GM04503 (cell line): ENCODE measurements around the gene ANKDD1A.

Experiments used
- DNase-seq: peaks from one replicate; pipeline ENCODE4 v3.0.0-alpha.2; 2012; ENCODE audit warnings: low read depth

Gene ANKDD1A

DNA sequence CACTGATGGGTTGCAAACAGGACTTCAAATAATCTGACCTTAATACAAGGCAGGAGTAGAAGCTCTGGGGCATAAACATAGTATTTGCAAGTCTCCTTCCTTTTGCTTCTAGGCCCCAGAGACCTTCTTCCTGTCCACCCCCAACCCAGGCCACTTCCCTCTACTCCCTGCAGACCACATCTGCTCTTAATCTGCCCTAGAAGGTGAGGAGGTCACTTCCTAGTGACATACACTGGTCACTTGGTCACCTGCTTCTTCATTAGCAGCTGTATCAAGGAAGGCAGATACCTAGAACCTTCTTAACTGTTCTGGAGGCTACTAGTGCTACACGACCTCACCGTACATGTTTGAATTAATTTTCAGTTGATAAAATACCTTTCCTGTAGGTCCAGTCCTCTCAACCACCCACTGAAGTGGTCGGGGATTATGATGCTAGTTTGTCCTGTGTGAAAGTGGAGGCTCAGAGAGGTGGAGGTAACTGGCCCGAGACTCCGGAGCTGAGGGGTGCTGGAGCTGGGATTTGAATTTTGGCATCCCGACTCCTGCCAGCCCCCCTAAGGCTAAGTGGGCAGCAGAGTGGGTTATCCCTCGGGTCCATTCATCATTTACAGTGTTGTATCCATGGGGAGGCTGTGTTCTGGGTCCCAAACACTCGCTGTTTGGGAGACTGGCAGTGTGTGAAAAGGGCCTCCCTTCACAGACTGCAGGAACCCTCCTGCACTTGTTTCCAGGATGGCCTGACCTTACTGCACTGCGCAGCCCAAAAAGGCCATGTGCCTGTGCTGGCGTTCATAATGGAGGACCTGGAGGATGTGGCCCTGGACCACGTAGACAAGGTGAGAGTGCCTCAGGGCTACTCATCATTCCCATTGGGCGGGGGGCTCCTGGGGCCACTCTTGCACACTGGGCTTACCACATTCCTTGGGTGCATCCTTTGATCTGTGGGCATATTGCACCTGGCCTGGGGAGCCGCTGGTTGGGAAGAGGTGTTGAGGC, 13.9 kb downstream of the ANKDD1A start:
- DNase-seq, result no peak

GRCh38 chr15:64926661-64927060, 15.0 kb downstream of the ANKDD1A start:
- no peak for DNase-seq

DNA sequence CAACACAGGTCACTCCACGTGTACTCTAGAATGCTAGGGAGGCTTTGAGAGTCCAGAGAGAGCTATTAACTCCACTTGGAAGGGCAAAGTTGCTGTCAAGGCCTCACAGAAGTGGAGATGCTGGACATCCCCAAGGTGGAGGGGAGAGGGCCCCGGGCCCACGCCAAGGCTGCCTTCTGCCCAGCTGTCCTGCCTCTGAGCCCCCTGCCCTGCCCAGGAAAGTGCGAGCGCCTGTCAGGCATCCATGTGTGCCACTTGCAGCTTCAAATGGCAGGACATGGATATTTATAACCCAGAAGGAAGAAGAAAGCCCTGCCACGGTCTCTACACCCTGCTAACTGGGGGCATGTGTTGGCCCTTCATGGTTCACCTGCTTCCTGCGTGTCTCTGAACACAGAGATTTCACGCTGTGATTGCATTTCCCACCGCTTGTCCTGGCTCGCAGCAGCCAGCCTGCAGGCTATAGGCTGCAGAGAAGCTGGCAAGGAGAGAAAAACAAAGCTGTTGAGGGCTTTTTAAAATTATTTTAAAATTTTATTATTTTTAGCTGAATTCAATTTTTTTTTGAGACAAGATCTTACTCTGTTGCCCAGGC, 17.0 kb downstream of the ANKDD1A start:
- DNase-seq, result no peak

DNA sequence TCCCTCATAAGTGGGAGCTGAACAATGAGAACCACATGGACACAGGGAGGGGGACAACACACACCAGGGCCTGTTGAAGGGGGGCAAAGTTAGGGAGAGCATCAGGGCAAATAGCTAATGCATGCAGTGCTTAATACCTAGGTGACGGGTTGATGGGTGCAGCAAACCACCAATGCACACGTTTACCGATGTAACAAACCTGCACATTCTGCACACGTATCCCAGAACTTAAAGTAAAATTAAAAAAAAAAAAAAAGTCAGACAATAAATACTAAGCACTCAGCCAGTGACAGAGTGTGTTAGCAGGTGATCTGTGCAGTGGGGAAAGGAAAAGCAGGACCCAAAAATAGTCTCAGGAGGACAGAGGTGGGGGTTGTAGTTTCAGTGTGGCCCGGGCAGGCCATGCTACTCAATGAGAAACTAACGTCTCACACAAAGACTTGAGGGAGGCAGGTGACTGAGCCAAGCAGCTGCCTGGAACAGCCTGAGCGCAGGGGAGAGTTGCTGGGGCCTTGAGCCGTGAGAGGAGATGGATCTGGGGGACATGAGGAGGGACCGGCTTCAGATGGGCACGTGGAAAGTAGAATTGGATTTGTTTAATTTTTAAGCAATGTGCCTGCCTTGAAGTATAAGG, 18.4 kb downstream of the ANKDD1A start:
- DNase-seq, result no peak

GRCh38 chr15:64930778-64931371, 19.2 kb downstream of the ANKDD1A start:
- DNase-seq, result no peak

DNA sequence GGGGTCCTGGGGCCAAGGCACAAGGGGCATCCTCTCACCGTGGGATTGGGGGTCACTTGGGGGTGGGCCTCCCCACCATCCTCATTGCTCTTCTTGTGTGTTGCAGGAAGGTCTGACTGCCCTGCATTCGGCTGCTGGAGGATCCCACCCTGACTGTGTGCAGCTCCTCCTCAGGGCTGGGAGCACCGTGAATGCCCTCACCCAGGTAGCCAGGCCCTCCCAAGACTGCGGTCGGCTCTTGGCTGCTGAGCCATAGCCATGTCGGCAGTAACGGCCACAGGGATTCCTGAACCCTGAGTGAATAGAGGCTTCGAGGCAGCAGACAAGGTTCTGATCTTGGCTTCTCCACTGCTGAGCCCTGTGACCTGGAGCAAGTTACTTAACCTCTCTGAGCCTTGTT, 19.7 kb downstream of the ANKDD1A start:
- DNase-seq, result no peak

- DNase-seq, result no peak
Measured at GRCh38 chr15:64934023-64934422, 22.3 kb downstream of the ANKDD1A start.

DNA sequence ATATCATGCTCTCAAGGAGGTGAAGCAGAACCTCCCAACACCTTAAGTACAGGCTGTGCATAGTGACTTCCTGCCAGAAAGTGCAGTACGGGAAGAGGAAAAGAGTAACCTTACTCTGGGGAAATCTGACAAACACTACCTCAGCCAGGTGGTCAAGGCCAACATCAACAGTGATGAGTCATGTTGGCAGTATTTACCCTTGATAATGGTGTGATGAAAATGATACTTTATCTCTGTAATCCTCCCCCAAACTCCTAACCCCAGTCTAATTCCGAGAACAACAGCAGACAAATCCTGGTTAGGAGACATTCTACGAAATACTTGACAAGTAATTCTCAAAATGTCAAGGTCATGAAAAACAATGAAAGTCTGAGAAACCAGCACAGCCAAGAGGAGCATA, 26.5 kb downstream of the ANKDD1A start:
- no peak for DNase-seq

DNA sequence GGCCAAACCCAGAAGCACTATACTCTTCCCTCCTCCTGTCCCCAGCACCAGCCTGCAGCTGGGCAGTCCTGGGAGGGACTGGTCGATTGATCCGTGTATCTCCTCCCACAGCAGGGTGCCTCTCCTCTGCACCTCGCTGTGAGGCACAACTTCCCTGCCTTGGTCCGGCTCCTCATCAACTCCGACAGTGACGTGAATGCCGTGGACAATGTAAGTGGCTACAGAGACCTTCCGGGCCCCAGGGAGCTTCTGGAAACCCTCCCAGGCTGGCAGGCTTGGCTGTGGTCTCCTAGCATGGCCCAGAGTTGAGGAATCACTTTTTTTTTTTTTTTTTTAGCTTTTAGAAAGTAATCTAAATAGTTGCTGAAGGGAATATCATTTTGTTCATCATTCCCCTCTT, 30.7 kb downstream of the ANKDD1A start:
- no peak for DNase-seq

DNA sequence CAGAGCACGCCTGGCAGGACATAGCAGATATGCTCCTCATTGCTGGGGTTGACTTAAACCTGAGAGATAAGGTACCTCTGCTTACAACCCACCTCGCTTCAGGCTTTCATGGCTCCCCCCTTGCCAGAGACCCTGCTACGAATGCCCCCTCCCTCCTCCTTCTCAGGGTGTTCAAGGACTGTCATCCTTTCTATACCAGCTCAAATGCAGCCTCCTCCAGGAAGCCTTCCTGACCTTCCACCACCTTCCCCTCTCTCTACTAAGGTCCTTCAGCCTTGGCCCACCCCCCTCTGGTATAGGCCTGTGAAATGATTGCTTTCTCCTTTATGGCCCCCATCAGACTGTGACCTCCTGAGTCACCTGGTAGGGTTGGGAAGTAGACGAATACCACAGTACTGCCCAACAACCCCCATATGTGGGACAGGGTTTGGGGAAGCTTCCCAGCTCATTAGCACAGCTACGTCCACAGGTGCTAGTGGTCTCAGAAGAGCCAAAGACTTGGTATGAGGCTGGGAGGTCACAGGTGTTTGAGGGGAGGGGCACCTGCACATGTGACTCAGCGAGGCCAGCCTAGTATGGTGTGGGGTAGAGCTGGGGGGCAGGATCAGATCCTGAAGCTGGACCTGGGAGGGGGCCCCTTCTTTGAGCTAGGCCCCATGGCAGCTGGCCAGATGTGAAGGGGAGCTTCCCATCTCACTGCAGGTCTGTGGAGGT, 32.0 kb downstream of the ANKDD1A start:
- DNase-seq, result no peak

DNA sequence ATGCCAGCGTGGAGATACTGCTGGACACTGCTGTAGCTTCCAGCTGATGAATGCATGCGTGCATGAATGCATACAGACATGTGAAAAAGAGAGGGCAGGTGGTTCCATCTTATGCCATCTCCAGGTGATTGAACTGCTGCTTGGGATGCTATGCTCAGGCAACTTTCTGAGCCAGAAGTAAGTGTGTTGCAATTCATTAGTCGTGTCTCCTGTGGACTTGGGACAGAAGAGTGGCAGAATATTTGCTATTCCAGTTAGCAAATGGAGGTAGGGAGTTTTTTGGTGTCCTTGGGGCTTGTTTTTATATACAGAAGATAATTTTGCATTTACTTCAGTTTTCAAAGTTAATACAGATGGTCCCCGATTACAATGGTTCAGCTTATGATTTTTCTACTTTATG, 33.3 kb downstream of the ANKDD1A start:
- no peak for DNase-seq

DNA sequence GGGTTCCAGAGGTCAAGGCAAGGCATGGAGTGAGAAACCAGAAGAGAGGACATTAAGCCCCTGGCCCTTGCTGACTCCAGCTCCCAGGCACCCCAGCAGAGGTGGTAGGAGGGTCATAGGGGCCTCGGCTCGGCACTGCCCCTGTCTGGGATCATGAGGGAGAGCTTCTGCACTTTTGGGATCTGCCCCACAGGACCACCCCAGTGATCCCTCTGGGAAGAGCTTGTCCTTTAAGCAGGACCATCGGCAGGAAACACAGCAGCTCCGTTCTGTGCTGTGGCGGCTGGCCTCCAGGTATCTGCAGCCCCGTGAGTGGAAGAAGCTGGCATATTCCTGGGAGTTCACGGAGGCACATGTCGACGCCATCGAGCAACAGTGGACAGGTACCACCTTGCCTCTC, 35.5 kb downstream of the ANKDD1A start:
- DNase-seq, result no peak

GRCh38 chr15:64948916-64949315, 37.2 kb downstream of the ANKDD1A start:
- DNase-seq, result no peak

DNA sequence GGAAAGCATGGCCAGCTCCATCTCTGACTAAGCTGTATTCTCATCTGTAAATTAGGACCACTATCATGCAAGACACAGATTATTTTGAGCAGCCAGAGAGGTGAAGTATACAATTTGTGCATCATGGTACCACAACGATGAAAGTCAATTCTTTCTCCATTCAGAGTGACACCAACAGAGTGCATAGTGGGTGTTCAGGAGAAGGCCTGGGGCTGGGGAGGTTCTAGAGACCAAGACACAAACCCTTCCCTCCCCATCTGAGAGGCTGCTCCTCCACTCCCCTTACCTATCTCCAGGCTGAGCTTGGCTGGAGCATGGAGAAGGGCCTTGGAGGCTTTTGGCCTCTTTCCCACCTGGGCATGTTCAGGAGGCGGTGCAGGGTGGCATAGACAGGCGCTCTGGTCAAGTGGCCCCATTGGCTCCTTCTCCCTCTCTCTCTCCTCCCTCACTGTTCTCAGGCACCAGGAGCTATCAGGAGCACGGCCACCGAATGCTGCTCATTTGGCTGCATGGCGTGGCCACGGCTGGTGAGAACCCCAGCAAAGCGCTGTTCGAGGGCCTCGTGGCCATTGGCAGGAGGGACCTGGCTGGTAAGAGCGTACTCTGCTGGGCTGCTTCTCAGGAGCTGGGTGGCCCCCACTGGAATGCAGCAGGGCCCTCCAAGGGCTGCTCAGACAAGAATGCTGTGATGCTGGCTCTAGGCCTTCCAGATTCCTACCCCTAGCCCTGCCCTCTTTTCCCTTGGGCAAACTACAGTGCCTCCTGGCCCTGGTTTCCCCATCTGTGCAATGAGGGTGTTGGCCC, 37.9 kb downstream of the ANKDD1A start:
- no peak for DNase-seq

DNA sequence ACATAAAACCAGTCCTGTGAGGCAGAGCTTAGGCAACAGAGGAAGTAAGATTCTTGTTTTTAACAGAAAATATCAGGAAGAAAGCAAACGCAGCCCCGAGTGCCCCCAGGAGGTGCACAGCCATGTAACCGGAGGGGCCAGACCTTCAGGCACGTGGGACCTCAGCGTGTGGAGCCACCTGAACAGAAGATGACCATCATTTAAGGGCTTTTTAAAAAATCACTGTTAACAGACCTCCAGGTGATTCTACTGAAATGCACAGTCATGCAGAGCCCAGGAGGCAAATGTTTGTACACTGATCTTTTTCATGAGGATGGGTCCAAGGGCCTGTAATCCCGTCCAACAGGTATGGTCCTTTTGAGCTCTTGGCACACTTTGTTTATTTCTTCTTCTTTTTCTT, 39.2 kb downstream of the ANKDD1A start:
- no peak for DNase-seq

DNA sequence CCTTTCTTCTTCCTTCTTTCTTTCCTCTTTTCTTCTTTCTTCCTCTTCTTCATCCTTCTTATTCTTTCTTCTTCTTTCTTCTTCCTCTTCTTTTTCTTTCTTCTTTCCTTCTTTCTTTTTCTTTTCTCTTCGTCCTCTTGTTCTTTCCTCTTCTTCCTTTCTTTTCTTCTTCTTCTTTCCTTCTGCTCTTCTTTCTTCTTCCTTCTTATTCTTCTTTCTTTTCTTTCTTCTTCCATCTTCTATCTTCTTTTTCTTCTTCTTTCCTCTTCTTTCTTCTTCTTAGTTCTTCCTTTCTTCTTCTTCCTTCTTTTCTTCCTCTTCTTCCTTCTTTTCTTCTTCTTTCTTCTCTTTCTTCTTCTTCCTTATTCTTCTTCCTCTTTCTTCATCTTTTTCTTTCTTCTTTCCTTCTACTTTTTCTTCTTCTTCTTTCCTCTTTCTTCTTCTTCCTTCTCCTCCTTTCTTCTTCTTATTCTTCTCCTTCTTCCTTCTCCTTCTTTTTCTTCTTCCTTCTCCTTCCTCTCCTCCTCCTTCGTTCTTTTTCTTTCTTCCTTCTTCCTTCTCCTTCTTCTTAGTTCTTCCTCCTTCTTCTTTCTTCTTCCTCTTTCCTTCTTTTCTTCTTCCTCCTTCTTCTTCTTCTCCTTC, 40.2 kb downstream of the ANKDD1A start:
- DNase-seq, result no peak

DNA sequence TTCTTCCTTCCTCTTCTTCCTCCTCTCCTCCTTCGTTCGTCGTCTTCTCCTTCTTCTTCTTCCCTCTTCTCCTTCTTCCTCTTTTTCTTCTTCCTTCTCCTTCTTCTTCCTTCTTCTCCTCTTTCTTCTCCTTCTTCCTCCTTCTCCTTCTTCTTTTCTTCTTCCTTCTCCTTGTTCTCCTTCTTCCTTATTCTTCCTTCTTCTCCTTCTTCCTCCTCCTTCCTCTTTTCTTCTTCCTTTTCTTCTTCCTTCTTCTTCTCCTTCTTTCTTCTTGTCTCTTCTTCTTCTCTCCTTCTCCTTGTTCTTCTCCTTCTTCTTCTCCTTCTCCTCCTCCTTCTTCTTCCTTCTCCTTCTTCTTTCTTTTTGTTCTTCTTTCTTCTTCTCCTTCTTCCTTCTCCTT, 42.7 kb downstream of the ANKDD1A start:
- DNase-seq, result no peak

DNA sequence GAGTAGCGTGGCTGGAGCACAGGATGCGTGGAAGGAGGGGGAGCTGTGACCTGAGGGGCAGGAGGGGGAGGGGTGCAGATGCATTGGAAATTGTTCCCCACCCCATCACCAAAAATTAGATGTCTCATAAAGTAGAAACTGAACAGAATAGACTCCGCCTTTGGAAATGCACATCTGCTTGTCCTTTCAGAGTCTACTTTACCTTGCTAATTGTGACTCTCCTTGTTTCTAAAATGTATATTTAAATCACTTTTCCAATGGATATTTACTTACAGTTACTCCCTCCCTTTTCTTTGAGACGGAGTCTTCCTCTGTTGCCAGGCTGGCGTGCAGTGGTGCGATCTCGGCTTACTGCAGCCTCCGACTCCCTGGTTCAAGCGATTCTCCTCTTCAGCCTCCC, 47.4 kb downstream of the ANKDD1A start:
- no peak for DNase-seq

DNA sequence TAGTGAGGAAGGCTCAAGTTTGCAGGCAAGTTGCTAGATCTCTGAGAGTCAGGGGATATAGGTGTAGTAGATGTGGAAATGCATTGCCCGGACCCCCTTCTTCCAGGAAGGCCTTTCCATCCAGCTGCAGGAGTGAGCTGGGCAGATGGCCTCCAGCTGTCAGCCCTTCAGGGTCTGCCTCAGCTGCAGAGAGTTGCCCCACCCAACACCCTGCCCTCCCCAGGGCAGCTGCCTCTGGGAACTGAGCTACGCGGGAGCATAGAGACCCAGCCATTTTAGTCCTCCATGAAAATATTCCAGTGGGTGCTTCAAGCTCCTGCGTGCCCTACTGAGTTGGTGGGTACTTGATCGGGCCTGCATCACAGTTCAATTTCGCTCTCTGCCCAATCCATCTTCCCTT, 48.5 kb downstream of the ANKDD1A start:
- no peak for DNase-seq

DNA sequence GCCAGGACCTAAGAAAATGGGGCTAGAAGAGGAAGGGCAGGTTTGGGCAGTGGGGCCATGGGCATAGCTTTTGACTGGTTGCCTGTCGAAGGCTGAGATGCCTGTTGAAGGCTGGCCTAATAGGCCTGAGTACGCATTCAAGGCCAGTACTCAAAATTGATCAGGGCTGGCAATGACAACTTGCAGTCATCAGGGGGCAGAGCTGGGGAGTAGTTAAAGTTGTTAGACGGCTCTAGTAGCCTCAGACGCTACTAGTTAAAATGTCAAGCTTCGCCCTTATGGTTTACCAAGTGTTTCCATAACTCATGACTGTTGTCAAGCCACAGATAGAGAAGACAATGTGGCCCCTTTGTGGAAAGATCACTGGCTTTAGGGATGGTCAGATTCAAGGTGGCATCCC, 49.3 kb downstream of the ANKDD1A start:
- no peak for DNase-seq

DNA sequence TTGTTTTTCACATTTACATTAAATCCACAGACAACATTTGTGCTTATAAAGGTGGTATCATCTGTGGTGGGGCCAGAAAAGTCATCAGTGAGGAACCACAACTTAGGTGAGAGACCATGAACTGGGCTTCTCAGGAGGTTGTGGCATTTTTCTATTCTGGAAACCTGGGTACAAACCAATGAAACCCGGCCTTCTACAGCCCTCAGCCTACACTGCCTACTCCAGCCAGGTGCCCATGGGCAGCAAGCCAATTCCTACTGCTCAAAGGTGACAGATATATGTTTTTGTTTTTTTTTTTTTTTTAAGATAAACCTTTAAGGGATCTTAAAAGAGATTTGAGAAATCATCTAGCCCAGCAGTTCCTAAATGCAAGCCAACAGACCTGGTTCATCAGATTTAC, 57.7 kb downstream of the ANKDD1A start:
- no peak for DNase-seq
